Measurements from ENCODE around the gene ERFL. TPM values are rescaled to one million over a fixed set of nuclear protein-coding genes. Genes with fewer than 3 reads are reported as not detected.
A peak's percentile ranks its signal among the peaks of the same experiment; 100 is the strongest.

The ERFL gene
- total RNA-seq, 1 donor from 2014 or later, result not detected

DNA sequence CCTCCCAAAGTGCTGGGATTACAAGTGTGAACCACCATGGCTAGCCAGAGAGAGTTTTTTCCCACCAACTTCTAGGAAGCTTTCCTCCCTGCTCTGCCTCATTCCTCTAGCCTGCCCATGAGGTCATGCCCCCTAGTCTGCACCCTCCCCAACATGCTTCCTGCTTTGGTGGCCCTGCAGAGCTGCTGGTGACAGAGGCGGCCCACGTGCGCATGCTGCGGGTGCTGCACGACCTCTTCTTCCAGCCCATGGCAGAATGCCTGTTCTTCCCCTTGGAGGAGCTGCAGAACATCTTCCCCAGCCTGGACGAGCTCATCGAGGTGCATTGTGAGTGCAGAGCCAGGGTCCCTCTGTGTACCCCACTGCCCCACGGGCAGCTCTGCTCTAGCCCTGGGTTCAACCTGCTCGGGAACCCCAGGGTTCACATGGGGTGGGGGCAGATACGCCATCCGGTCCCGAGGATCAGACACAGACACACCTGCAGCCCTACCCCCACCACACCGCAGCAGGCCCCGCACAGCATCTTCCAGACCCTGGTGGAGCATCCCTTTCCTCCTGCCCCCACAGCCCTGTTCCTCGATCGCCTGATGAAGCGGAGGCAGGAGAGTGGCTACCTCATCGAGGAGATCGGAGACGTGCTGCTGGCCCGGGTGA lies 26.4 kb downstream of the ERFL start:
- no peak for DNase-seq (ENCODE audit: low read depth)

DNA sequence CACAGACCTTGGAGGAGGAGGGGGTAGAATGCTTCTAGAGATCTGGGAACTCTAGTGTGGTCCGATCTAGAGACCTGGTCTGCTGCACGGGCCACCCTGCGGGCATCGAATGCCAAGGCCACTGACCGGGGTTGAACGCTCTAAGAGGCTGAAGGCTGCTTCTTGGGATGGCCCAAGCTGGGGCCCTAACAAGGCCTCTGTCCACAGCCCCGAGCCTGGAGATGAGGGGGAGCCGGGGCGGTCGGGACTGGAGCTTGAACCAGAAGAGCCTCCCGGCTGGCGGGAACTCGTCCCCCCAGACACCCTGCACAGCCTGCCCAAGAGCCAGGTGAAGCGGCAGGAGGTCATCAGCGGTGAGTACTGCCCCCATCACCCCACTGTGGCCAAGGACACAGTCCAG lies 30.0 kb downstream of the ERFL start:
- DNase-seq (ENCODE audit: low read depth), result no peak

DNA sequence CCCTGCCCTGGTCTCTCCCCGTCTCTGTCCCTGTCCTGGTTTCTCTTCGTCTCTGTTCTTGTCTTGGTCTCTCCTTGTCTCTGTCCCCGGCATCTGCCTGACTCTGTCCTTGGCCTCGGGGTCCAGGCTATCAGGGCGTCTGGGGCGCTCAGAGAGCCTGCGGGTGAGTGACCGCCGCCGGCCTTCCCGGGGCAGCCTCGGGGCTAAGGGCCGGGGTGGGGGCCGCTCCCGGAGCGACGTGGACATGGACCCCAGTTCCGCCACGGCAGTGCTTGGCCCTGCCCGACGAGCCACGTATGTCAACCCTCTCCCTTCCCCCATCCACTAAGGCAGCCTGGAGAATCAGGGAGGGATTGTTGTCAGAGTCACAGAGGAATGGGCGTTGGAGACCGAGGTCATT lies 30.4 kb downstream of the ERFL start:
- no peak for DNase-seq (ENCODE audit: low read depth)

- no peak for DNase-seq (ENCODE audit: low read depth)
Measured at GRCh38 chr19:41897181-41897580, 31.1 kb downstream of the ERFL start.

DNA sequence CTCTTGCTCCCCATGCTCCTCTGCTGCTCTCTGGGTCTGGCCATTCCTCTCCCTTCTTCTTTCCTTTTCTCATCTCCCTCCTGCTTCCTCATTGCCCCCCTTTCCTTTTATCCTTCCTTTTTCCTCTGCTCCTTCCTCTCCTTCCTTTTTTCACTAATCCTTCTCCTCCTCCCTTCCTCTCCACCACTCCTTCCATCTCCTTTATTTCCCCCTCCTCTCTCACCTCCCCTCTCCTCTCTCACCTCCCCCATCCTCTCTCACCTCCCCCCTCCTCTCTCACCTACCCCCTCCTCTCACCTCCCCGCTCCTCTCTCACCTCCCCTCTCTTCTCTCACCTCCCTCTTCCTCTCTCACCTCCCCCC lies 31.7 kb downstream of the ERFL start:
- no peak for DNase-seq (ENCODE audit: low read depth)

GRCh38 chr19:41895745-41896580 lies 32.3 kb downstream of the ERFL start:
- DNase-seq (ENCODE audit: low read depth), result no peak

- DNase-seq (ENCODE audit: low read depth), result no peak
Measured at GRCh38 chr19:41894350-41894749, 33.9 kb downstream of the ERFL start.

GRCh38 chr19:41893899-41894298 lies 34.4 kb downstream of the ERFL start:
- DNase-seq (ENCODE audit: low read depth), result no peak

DNA sequence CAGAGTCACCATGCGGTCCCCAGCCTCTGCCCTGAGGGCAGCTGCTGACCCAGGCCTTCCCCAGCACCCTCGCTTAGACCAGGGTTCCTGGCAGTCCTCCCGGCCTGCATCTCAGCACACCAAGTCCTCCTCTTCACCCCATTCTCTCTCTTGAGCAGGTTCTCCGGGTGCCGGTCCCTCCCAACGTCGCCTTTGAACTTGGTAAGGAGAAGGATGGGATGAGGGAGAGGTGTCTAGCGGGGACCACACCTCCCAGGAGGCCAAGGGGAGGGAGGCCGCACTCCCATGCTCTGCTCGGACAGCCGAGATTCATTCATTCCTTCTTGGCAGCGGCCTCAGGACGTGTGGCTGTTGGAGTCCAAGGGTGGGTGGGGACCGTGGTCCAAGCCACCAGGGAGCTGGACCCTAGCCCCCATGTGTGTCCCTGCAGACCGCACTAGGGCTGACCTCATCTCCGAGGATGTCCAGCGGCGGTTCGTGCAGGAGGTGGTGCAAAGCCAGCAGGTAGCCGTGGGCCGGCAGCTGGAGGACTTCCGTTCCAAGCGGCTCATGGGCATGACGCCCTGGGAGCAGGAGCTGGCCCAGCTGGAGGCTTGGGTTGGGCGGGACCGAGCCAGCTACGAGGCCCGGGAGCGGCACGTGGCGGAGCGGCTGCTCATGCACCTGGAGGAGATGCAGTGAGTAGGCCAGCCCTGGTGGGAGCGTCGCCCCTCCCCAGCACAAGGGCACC lies 35.9 kb downstream of the ERFL start:
- no peak for DNase-seq (ENCODE audit: low read depth)

DNA sequence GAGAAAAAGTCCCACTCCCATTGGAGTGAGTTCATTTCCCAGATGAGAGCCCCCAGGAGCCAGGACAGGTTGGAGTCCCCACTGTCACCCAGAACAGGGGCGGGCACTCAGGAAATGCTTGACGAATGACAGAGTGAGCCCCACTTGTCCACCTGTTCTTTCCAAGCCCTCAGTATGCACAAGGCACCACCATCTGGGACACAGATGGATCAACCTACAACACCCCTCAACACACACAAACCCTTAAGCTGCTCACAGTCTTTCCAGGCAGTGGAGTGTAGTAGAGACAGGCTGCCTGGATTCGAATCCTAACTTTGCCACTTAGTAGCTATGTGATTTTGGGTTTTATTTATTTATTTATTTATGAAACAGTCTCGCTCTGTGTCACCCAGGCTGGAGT lies 37.3 kb downstream of the ERFL start:
- no peak for DNase-seq (ENCODE audit: low read depth)

- DNase-seq (ENCODE audit: low read depth), result no peak
Measured at GRCh38 chr19:41889896-41890295, 38.4 kb downstream of the ERFL start.

DNA sequence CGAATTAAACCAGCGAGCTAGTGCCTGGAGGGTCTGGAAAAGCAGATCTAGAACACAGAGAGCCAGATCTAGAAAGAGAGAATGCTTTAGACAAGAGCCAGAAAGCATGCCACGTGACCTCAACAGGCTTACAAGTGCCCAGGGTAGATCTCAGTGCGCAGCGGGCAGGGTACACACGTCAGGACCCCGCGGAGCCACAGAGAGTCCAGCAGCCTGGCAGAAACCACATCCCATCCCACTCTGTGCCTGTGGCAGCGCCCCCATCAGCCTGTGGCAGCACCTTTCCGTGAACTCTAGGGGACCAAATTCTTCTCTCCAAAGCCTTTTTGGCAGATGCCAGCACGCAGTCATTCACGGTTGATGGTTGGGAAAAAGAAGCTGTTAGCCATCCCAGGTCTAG lies 39.3 kb downstream of the ERFL start:
- no peak for DNase-seq (ENCODE audit: low read depth)

DNA sequence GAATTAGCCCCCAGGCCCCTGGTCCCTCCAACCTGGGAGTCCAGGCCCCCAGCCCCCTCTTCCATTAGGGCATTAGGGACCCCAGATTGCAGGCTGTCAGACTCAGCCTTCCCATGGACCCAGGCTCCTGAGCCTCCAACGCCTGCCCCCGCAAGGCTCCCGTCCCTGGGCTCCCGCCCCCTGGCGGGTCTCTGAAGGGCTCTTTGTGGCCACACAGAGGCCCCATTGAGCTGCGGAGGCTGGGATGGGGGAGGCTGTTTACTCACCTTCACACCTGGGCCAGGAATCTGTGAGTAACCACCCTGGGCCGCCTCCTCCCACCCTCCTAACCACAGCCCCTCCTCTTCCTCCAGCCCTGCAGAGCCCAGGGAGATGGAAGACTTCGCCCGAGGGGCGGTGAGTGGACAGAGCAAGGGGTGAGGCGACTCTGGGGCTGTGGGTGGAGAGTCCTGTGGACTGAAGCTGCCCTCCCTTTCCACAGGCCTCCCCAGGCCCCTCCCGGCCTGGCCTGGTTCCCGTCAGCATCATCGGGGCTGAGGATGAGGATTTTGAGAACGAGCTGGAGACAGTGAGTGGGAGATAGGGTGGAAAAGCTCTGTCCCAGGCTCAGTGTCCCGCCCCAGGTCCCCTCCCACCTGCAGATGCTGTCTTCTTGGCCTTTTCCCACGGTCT lies 40.4 kb downstream of the ERFL start:
- DNase-seq (ENCODE audit: low read depth), result no peak

DNA sequence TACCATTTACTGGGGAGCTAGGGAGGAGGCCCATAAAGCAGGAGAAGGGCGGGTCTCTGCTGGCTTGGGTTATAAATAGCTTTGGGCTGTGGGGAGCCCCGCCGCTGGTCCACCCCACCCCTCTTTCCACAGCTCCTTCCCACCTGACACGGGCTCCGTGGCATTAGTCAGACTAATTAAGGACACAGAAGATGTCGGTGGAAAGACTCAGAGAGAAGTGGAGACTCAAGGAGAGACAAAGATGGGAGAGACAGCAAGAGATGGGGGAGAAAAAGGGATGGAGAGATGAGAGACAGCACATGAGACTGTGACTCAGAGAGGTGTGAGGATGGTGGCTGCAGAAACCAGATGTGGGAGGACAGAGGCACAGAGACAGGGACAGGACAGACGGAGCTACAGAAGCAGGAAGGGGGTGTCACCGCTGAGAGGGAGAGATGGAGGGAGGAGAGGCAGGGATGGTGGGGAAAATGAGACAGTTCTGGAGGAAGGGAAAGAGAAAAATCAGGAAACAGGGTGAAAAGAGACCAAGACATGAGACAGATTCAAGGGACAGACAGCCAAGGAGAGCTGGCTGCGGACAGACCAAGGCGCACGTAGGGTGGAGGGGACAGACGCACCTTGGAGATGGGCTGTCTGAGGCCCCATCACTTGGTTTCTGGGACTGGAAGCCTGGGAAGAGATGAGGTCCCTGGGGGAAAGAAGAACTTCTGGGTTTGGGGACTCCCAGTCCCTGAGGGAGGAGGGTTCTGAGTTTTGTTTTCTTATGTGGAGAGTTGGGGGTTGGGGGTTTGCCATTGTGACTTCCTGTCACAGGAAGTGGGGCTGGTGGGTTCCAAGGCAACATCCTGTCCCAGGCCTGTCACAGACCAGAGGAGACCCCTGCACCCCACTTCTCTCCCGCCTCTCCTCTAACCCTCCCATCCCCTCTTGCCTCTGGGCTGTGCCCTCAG lies 41.2 kb downstream of the ERFL start:
- DNase-seq (ENCODE audit: low read depth), result no peak

- peak; percentile 95 for DNase-seq (ENCODE audit: low read depth)
Measured at GRCh38 chr19:41883821-41884733, 44.2 kb downstream of the ERFL start.

GRCh38 chr19:41883463-41883820 lies 44.8 kb downstream of the ERFL start:
- DNase-seq (ENCODE audit: low read depth), result no peak

- DNase-seq (ENCODE audit: low read depth), result no peak
Measured at GRCh38 chr19:41882568-41883462, 45.4 kb downstream of the ERFL start, which contains the start of gene ARHGEF1. ARHGEF1 (plus strand) TSS chr19:41883184; CDS start chr19:41888083, 4,899 bp downstream.

GRCh38 chr19:41880329-41880708 lies 47.9 kb downstream of the ERFL start:
- DNase-seq (ENCODE audit: low read depth), result no peak

Measured in myocyte (in vitro differentiated cells).